ENCODE data around the gene TRAIP.
A peak's percentile ranks its signal among the peaks of the same experiment; 100 is the strongest.
"Not testable (repeated sequence)": the region's sequence is repeated elsewhere in the genome, so short reads cannot be mapped to it uniquely, and the experiment has no call there.

The TRAIP gene

GRCh38 chr3:49873623-49874022 lies 17.3 kb upstream of the TRAIP start:
- no peak for DNase-seq

GRCh38 chr3:49872801-49873281 lies 16.5 kb upstream of the TRAIP start:
- no peak for DNase-seq

DNA sequence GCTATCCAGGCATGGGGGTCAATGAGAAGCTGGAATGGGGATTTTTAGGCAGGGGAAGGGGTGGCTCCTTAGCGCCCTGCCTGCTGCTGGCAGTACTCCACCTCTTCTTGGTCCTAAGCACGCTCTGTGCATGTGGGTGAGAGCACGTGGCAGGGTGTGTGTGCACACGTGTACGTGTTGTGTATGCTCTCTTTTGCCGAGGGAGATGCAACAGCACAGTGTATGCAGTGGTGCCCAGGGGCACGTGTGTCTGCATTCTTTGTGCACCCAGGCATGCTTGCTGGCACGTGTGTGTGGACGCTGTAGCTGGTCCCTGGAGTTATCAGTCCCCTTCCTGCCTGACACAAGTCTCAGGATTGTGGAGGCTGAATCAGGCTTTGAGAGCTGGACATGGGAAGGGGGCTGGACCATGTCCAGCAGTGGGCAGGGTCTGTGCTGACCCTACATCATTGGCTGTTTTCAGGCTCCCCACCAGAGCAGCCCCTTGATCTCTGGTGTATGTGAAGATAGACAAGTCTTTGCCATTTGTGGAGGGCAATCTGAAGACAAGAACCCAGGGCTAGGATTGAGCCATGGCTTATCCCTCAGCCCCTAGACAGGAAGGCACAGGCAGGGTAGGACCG lies 15.3 kb upstream of the TRAIP start:
- DNase-seq: no peak

- DNase-seq: peak in 1 of 4 experiments; percentile 11
Observed at GRCh38 chr3:49869525-49870126, 13.3 kb upstream of the TRAIP start, which contains the start of gene CAMKV. Gene CAMKV, minus strand, starts transcription at chr3:49869906. Its CDS starts 7,518 bp downstream, at chr3:49862388.

DNA sequence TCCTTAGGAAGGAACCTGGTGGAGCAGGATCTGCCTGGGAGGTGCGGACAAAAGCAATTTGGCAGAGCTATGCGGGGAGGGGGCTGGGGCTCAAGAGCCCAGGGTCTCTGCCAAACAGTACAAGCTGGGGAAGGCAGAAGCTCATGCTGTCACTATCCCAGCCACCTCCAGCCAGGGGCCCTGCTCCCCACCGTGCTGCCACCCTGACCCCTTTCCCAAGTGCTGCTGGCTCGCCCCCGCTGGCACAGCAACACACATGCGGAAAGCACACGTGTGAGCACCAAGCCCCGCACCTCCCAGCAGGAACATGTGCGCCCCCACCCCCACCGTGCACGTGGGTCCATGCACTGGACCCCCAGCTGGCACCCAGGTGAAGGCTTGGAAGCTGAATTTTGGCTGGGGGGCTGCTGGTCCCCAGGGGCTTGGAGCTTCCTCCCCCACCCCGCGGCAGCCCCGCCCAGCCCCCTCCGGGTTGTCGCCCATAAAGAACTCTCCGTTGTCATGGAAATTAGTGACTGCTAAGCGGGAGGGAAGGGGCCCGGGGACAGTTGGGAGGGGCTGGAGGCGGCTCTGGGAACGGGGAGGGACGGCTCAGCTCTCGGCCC lies 12.6 kb upstream of the TRAIP start:
- DNase-seq: no peak

- DNase-seq: no peak
Observed at GRCh38 chr3:49867871-49868321, 11.5 kb upstream of the TRAIP start.

GRCh38 chr3:49867400-49867799 lies 11.0 kb upstream of the TRAIP start:
- DNase-seq: no peak

DNA sequence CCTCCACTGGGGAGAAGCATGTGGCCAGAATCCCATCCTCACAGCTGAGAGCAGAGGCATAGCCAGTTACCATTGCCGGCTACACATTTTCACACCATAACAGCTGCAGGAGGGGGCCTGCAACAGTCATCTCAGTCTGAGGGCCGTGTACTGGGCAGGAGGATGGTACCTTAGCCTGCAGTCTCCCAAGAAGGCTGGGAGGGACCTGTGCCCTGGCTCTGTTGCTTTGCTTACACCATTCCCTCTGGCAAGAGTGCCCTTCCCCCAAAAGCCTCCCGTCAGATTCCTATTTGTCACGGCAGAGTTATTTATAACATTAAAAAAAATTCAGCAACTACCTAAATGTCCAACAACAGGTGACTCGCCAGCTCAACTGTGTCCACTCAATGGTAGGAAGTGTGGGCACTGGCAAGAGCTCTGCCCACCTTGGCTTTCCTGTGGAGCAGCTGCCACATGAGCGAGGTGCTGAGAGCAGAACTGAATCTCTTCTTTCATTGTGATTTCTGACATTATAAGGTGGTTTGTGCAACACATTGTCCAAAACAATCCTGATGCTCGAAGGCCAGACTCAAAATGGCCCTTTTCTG lies 8.9 kb upstream of the TRAIP start:
- no peak for DNase-seq

- DNase-seq: no peak
Observed at GRCh38 chr3:49864505-49864904, 8.1 kb upstream of the TRAIP start.

- DNase-seq: no peak
Observed at GRCh38 chr3:49859576-49860305, 3.4 kb upstream of the TRAIP start.

GRCh38 chr3:49855662-49856061 lies 702 bp downstream of the TRAIP start:
- no peak for DNase-seq

DNA sequence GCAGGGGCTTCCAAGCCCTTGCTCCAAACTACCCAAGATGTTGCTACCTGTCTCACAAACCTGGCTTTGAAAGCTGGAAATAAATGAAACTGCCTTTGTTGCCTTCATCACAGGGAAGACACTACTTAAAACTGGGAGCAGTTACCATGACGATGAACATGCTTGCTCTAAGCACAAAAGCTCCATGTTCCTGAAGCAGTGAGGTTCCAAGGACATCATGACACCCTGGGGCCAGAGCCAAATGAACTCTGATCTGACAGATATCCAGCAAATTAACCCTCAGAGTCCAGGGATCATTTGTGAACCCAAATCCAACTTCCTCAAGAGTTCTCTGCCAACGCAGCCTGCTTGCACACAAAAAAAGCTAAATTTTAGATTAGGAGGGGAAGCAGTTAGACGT lies 10.7 kb downstream of the TRAIP start:
- DNase-seq: no peak

DNA sequence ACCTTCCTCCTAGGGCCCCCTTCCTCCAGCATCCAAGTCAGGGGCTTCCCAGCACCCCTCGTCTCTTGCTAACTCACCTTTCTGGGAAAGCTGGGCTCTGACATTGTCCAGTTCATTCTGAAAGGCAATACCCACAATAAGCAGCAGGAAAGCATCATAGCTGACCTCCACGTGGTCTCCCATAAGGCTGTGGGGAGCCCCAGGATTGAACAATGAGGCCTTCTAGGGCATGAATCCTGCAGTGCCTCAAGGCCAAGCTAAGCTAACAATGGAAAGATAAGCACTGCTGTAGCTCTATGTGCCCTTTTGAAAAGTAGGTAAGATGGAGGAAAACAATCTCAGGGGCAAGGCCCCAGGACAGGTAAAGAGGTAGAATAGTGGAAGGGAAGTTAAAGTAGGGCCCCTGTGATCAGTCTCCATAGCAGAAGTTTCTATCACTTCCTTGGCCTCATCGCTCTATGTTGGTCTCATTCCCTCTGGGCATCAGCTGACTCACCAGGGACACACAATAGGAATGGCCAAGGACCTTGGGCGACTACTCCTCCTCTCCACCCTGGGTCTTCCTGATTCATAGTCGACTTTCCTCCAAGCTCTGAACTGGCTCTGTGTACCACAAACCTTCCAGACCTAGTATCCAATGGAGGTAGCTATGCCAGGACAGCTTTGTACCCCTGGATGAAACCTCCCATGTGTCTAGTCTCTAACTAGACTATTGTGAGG lies 11.7 kb downstream of the TRAIP start:
- no peak for DNase-seq

DNA sequence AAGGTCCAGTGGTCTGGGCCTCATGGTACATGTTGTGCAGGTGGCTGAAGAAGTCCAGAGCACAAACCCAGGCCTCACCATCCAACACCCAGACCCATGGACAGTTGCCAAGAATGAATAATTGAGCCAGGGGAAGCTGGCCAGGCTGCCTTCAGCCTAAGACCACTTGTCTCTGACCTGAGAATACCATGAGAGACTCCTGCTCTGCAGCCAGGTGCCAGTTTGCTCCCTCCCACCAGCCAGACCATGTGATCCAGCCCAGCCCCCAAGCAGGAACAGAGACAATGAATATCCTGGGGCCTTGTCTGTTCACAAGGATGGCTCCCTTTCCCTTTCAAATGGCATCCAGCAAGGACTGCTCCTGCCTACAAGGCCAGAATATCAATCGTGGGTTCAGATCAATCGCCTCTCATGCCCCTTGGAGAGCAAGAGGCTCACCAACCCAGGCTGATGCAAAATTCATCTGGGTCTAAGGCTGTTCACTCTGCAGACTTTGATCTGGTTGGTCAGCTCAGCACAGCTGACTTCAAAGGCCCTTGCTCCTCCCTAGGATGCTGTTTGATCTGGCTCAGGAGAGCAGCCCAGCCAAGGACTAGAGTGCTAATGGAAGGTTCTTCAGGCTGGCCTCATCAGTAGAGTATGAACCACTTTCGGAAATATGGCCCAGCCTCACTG lies 13.4 kb downstream of the TRAIP start:
- no peak for DNase-seq

GRCh38 chr3:49841806-49842205 lies 14.6 kb downstream of the TRAIP start:
- no peak for DNase-seq

DNA sequence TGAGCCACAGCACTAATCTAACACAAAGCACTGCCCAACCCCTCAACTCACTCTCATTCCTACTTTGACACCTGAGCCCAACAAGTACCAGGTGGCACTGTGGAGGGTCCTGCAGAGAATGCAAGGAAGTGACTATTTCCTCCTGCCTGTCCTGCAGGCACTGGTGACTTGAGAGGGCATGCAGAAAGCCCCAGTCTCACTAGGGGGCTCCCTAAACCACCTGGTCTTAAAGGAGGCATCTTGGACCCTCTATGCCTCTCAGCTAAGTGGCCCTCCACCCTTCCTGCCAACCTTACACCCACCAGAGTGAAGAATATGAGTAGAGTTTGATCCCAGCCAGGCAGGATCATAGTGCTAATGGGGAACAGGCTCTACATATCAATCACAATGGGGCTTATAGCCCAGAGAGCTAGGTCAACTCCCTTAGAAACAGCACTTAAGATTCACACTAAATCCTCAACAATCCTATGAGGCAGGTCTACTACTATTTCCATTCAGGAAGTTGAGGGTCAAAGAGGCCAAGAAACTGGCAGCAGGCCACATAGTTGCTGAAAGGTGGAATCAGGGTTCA lies 15.2 kb downstream of the TRAIP start:
- no peak for DNase-seq

DNA sequence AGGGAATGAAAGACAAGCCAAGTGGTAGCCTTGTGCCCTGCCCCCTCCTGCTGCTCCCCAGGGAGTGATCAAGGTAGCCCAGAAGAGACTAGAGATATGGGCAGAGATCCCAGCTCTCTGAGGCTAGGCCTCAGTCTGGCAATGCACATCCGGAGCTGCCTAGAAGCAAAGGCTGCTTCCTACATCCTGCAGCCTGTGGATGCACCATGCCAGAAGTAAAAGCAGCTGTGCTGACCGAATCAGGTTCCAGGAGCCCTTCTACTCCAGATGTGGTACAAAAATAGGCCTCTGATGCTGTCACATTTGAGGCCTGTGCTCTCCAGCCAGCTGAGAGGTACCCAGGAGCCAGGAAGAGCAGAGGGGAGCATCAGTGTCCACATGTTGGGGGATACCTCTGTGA lies 16.0 kb downstream of the TRAIP start:
- DNase-seq: no peak

DNA sequence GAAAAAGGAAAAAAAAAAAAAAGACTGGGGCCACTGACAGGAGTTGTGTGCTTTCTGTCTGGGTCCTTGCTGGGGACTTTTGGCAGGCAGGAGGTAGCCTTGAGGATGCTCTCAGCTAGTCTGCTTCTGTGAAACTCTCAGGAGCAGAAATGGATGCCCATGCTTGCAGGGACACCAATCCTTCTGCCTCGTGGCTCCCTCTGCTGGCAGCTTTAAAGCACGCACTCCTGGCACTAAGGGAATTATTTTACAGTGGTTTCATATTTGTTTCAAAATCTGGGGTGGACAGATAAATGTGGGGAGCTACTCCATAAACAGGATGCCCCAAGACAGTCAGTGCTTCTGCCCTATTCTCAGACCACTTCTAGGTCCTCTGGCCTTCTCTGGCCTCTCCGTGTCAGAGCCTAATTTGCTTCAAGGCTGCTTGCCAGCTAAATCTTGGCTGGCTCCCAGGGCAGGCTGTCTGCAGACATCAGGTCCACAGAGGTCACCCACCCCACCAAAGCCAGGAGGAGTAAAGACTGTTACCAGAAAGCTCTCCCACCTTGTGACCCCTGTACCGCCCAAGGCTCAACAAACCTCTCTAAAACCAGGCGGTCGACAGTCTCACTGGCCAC lies 17.1 kb downstream of the TRAIP start:
- peak; percentile 46 to 65 (median 62) for DNase-seq

DNA sequence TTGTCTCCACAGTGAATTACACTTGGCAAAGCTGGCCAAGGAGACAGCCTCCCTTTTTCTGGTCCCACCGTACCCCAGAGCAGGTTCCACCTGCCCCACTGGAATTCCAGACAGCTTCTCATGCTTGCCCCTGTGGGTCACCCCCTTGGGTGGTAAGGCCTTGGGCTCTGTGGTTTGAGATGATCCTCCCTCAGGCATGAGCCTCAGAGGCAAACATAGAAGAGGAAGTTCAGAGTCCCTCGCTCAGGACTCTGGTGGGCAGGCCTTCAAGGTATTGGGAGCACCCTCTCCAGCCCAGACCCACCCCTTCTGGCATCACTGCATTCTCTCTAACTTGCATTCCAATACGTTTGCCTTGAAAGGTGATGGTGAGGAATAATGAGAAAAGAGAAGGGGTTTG lies 25.0 kb downstream of the TRAIP start:
- no peak for DNase-seq

DNA sequence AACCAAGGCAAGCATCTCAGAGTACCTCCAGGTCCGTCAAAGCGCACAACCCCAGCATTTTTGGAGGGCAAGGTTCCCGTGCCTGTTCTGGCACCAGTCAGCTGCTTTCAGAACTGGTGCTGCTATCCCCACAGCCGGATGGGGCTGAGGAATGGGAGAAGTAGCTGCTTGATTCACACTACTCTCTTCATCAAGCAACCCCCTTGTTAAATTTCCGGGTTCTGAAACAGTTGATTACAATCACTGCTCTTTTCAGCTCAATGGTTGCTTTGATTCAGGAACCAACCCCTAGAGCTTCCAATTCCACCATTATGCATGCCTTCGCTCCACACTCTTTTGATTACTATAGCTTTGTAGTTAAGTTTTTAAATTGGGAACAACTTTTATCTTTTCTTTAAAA lies 30.3 kb downstream of the TRAIP start:
- DNase-seq: no peak

DNA sequence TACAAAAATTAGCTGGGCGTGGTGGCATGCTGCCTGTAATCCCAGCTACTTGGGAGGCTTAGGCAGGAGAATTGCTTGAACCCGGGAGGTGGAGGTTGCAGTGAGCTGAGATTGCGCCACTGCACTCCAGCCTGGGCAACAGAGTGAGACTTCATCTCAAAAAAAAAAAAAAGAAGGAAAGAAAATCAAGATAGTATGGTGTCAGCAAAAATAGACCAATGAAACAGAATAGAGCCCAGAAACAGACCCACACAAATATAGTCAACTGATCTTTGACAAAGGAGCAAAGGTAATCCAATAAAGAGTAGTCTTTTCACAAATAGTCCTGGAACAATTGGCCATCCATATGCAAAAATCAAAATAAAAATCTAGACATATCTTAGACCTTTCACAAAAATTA lies 33.2 kb downstream of the TRAIP start:
- DNase-seq: not testable (repeated sequence)
